ENCODE measurements around the gene CLMN. TPM values are rescaled to one million over a fixed set of nuclear protein-coding genes. Genes with fewer than 3 reads are reported as not detected.
"Not testable (repeated sequence)": the region's sequence is repeated elsewhere in the genome, so short reads cannot be mapped to it uniquely, and the experiment has no call there.

CLMN gene
- total RNA-seq, 1 experiment from 2014 or later, result 33.4 TPM

GRCh38 chr14:95204705-95205104 lies 115.0 kb downstream of the CLMN start:
- peaks cover 4 to 25% of the 10 kb centered on the region in 2 experiments for H3K36me3 ChIP-seq (ENCODE audit: control insufficient read depth in 1 of 2, insufficient read depth in 2 of 2, low read length in 2 of 2)
- no peaks in the 10 kb centered on the region for H3K9me2 ChIP-seq (ENCODE audit: insufficient read depth)
- BruUV-seq (replicated peaks), result no TSS peak
- H3K4me3 ChIP-seq (replicated peaks in 1 of 2; ENCODE audit: low read depth in 1 of 2, low read length in 2 of 2), result no peak overlapping the region
- ChIA-PET CTCF (interaction anchor here (1.2 kb wide), 1 partner anchor 157 kb away, joined by 5 read pairs; no protein-coding TSS in a partner anchor), POLR2A (no interaction called here), RAD21 (ENCODE audit: low non-redundant PET in 1 of 2, low total read pairs in 2 of 2, uncharacterized antibody in 2 of 2, unreplicated experiment in 2 of 2) (no interaction called here)
- H3K27ac ChIP-seq (ENCODE audit: low read depth, low read length), result no peak overlapping the region
- no peak for ATAC-seq
- H3K4me2 ChIP-seq (ENCODE audit: low read length), result no peak overlapping the region
- DNase-seq (ENCODE audit: low read depth, low spot score), result no peak
- no peak overlapping the region for H3K9ac ChIP-seq (ENCODE audit: low read length)
- no peaks in the 10 kb centered on the region for H4K20me1 ChIP-seq (ENCODE audit: insufficient read depth)
- no peak for TF ChIP-seq EGR1 (IDR thresholded peaks at IDR 0.05; ENCODE audit: low read depth)
- intact Hi-C loops (cut with micrococcal nuclease), result no loop called here
- H3K79me2 ChIP-seq (ENCODE audit: insufficient read depth, low read length), result no peaks in the 10 kb centered on the region
- no peaks in the 10 kb centered on the region for H3K4me1 ChIP-seq (ENCODE audit: control insufficient read depth in 1 of 2, insufficient read depth in 2 of 2, low read length in 2 of 2)
- no peak overlapping the region for H2AFZ ChIP-seq (ENCODE audit: low read depth, low read length, poor library complexity, severe bottlenecking)
- H3K27me3 ChIP-seq (ENCODE audit: insufficient read depth, low read length), result no peaks in the 10 kb centered on the region
- H3K9me3 ChIP-seq (ENCODE audit: control insufficient read depth in 1 of 2, insufficient read depth in 1 of 2, low read depth in 1 of 2, low read length in 2 of 2), result peaks cover 7 to 10% of the 10 kb centered on the region in 2 experiments; a peak in 2 of 4 replicates

- H3K4me1 ChIP-seq (ENCODE audit: control insufficient read depth in 1 of 2, insufficient read depth in 2 of 2, low read length in 2 of 2); H4K20me1 ChIP-seq (ENCODE audit: insufficient read depth); DNase-seq (ENCODE audit: low read depth, low spot score); ATAC-seq; H3K27me3 ChIP-seq (ENCODE audit: insufficient read depth, low read length); CTCF ChIA-PET; H3K9me2 ChIP-seq (ENCODE audit: insufficient read depth); H2AFZ ChIP-seq (ENCODE audit: low read depth, low read length, poor library complexity, severe bottlenecking); H3K79me2 ChIP-seq (ENCODE audit: insufficient read depth, low read length); H3K4me2 ChIP-seq (ENCODE audit: low read length); BruUV-seq (replicated peaks); H3K9ac ChIP-seq (ENCODE audit: low read length); POLR2A ChIA-PET; intact Hi-C loops (cut with micrococcal nuclease); H3K27ac ChIP-seq (ENCODE audit: low read depth, low read length); RAD21 ChIA-PET (ENCODE audit: low non-redundant PET in 1 of 2, low total read pairs in 2 of 2, uncharacterized antibody in 2 of 2, unreplicated experiment in 2 of 2); H3K4me3 ChIP-seq (replicated peaks in 1 of 2; ENCODE audit: low read depth in 1 of 2, low read length in 2 of 2): not testable (repeated sequence)
- H3K36me3 ChIP-seq (ENCODE audit: control insufficient read depth in 1 of 2, insufficient read depth in 2 of 2, low read length in 2 of 2), result peaks cover 4 to 20% of the 10 kb centered on the region in 2 experiments
- H3K9me3 ChIP-seq (ENCODE audit: control insufficient read depth in 1 of 2, insufficient read depth in 1 of 2, low read depth in 1 of 2, low read length in 2 of 2), result peaks cover 7 to 10% of the 10 kb centered on the region in 2 experiments; a peak in 2 of 4 replicates
Measured at GRCh38 chr14:95201745-95202144, 118.0 kb downstream of the CLMN start.

- POLR2A ChIA-PET, result no interaction called here
- CTCF ChIA-PET, result no interaction called here
- no peak for ATAC-seq
Measured at GRCh38 chr14:95200404-95200803, 119.3 kb downstream of the CLMN start.

More at GRCh38 chr14:95200404-95200803, 119.3 kb downstream of the CLMN start:
- RAD21 ChIA-PET (ENCODE audit: low non-redundant PET in 1 of 2, low total read pairs in 2 of 2, uncharacterized antibody in 2 of 2, unreplicated experiment in 2 of 2), result no interaction called here
- no TSS peak for BruUV-seq (replicated peaks)
- Histone ChIP-seq H3K4me1 (ENCODE audit: control insufficient read depth in 1 of 2, insufficient read depth in 2 of 2, low read length in 2 of 2) (peaks cover 3 to 14% of the 10 kb centered on the region in 2 experiments; a peak in 3 of 4 replicates), H2AFZ (ENCODE audit: low read depth, low read length, poor library complexity, severe bottlenecking) (no peak overlapping the region), H3K9me3 (ENCODE audit: control insufficient read depth in 1 of 2, insufficient read depth in 1 of 2, low read depth in 1 of 2, low read length in 2 of 2) (peaks cover 5 to 7% of the 10 kb centered on the region in 2 experiments; a peak in 2 of 4 replicates), H3K4me2 (ENCODE audit: low read length) (no peak overlapping the region), H3K79me2 (ENCODE audit: insufficient read depth, low read length) (no peaks in the 10 kb centered on the region), H3K27me3 (ENCODE audit: insufficient read depth, low read length) (no peaks in the 10 kb centered on the region), H3K9me2 (ENCODE audit: insufficient read depth) (no peaks in the 10 kb centered on the region), H4K20me1 (ENCODE audit: insufficient read depth) (no peaks in the 10 kb centered on the region), H3K36me3 (ENCODE audit: control insufficient read depth in 1 of 2, insufficient read depth in 2 of 2, low read length in 2 of 2) (peaks cover 4 to 19% of the 10 kb centered on the region in 2 experiments), H3K9ac (ENCODE audit: low read length) (no peak overlapping the region), H3K4me3 (replicated peaks in 1 of 2; ENCODE audit: low read depth in 1 of 2, low read length in 2 of 2) (no peak overlapping the region), H3K27ac (ENCODE audit: low read depth, low read length) (no peak overlapping the region)
- no peak for DNase-seq (ENCODE audit: low read depth, low spot score)
- TF ChIP-seq REST (IDR thresholded peaks at IDR 0.05; ENCODE audit: low read depth) (no peak), SIN3A (IDR thresholded peaks at IDR 0.05; ENCODE audit: low read depth) (no peak), CEBPB (IDR thresholded peaks at IDR 0.05; ENCODE audit: low read depth) (no peak), SP1 (IDR thresholded peaks at IDR 0.05; ENCODE audit: low read depth) (no peak), EZH2 (IDR thresholded peaks at IDR 0.05) (no peak)
- intact Hi-C loops (cut with micrococcal nuclease), result no loop called here
